NCI-H2171 treated with DMSO at 0.1 percent for 48 hours (cell line): ENCODE results near the gene SLC25A29.

Experiments
- DNase-seq: peaks from one replicate; lab custom pipeline; 2025; lab: John Stamatoyannopoulos, UW

The SLC25A29 gene

GRCh38 chr14:100330388-100330931 is 24.2 kb upstream of the SLC25A29 start:
- peak; percentile 52 for DNase-seq

- no peak for DNase-seq
These were observed 23.7 kb upstream of the SLC25A29 start for GRCh38 chr14:100330007-100330344.

- DNase-seq = no peak
These were observed 23.2 kb upstream of the SLC25A29 start for GRCh38 chr14:100329233-100330006.

- no peak for DNase-seq
These were observed 22.4 kb upstream of the SLC25A29 start for GRCh38 chr14:100328495-100329163.

GRCh38 chr14:100327128-100327527 is 20.9 kb upstream of the SLC25A29 start:
- DNase-seq = no peak

- DNase-seq = no peak
These were observed 19.7 kb upstream of the SLC25A29 start for GRCh38 chr14:100325958-100326357.

GRCh38 chr14:100325231-100325632 is 19.0 kb upstream of the SLC25A29 start:
- DNase-seq = no peak

GRCh38 chr14:100323942-100324307 is 17.7 kb upstream of the SLC25A29 start:
- no peak for DNase-seq

- DNase-seq = no peak
These were observed 17.1 kb upstream of the SLC25A29 start, which contains the start of gene SLC25A47 for GRCh38 chr14:100323121-100323941. TSS of gene SLC25A47 (plus strand) at chr14:100323339. CDS start at chr14:100323415, 76 bp downstream.

GRCh38 chr14:100322138-100322957 is 16.1 kb upstream of the SLC25A29 start:
- DNase-seq = peak; percentile 64

- peak; percentile 64 for DNase-seq
These were observed 15.4 kb upstream of the SLC25A29 start for GRCh38 chr14:100321473-100322137.

GRCh38 chr14:100320157-100320856 is 14.1 kb upstream of the SLC25A29 start:
- peak; percentile 81 for DNase-seq

- DNase-seq = no peak
These were observed 11.9 kb upstream of the SLC25A29 start for GRCh38 chr14:100317912-100318808.

- DNase-seq = no peak
These were observed 11.1 kb upstream of the SLC25A29 start for GRCh38 chr14:100317389-100317788.

- DNase-seq = no peak
These were observed 8.5 kb upstream of the SLC25A29 start for GRCh38 chr14:100314724-100315123.

GRCh38 chr14:100313464-100314230 is 7.4 kb upstream of the SLC25A29 start:
- no peak for DNase-seq

GRCh38 chr14:100312877-100313400 is 6.7 kb upstream of the SLC25A29 start:
- no peak for DNase-seq
